HepG2 (cell line): ENCODE data around the gene TOMM7. TPM values are rescaled to one million over a fixed set of nuclear protein-coding genes. Genes with fewer than 3 reads are reported as not detected.
A peak's percentile ranks its signal among the peaks of the same experiment; 100 is the strongest.

Experiments
- BRCA1 ChIP-seq: sonication (generic); formaldehyde crosslinking; IDR thresholded peaks from 2 replicates; pipeline ENCODE4 v1.4.0; 2020; ENCODE audit warnings: missing genetic modification reagents
- ISX ChIP-seq: sonication (generic); formaldehyde crosslinking; conservative IDR thresholded peaks from 2 replicates; pipeline ENCODE4 v1.5.0; 2020; ENCODE audit warnings: missing genetic modification reagents
- JARID2 ChIP-seq: sonication (generic); formaldehyde crosslinking; IDR thresholded peaks from 2 replicates; pipeline ENCODE4 v1.8.1; 2023; ENCODE audit warnings: missing genetic modification reagents, inconsistent platforms; ENCODE audit not compliant: insufficient replicate concordance
- MAF1 ChIP-seq: sonication (generic); formaldehyde crosslinking; IDR thresholded peaks from 2 replicates; pipeline ENCODE4 v1.5.0; 2020; ENCODE audit warnings: missing genetic modification reagents, borderline replicate concordance
- MED13 ChIP-seq: sonication (generic); formaldehyde crosslinking; IDR thresholded peaks from 2 replicates; pipeline ENCODE4 v1.5.0; 2020; ENCODE audit warnings: missing genetic modification reagents
- NR1H2 ChIP-seq: sonication (generic); formaldehyde crosslinking; IDR thresholded peaks from 2 replicates; pipeline ENCODE4 v1.8.1; 2022; ENCODE audit warnings: low read depth, missing genetic modification reagents, borderline replicate concordance
- PAX8 ChIP-seq: sonication (generic); formaldehyde crosslinking; IDR thresholded peaks from 2 replicates; pipeline ENCODE4 v1.8.0; 2022; ENCODE audit warnings: mild to moderate bottlenecking, missing genetic modification reagents, borderline replicate concordance
- RFXAP ChIP-seq: sonication (generic); formaldehyde crosslinking; IDR thresholded peaks from 2 replicates; pipeline ENCODE4 v1.4.0; 2020; ENCODE audit warnings: missing genetic modification reagents, borderline replicate concordance
- SNAPC2 ChIP-seq: sonication (generic); formaldehyde crosslinking; IDR thresholded peaks from 2 replicates; pipeline ENCODE4 v1.8.1; 2022; ENCODE audit warnings: mild to moderate bottlenecking, missing genetic modification reagents
- SSRP1 ChIP-seq: IDR thresholded peaks from 2 replicates; pipeline ENCODE4 v1.6.1; 2016; ENCODE audit warnings: control low read depth
- XBP1 ChIP-seq: sonication (generic); formaldehyde crosslinking; IDR thresholded peaks from 2 replicates; pipeline ENCODE4 v1.5.0; 2020; ENCODE audit warnings: missing genetic modification reagents
- ZFP36 ChIP-seq: fragments of 150-350 bp; IDR thresholded peaks from 2 replicates; pipeline ENCODE4 v1.6.1; 2018; ENCODE audit warnings: borderline replicate concordance, low read length, low read depth; ENCODE audit not compliant: partially characterized antibody
- ZKSCAN8 ChIP-seq: IDR thresholded peaks from 2 replicates; pipeline ENCODE4 v1.6.1; 2016; ENCODE audit warnings: borderline replicate concordance, missing genetic modification reagents, missing compliant biosample characterization
- ZNF33A ChIP-seq: sonication (generic); formaldehyde crosslinking; IDR thresholded peaks from 2 replicates; pipeline ENCODE4 v1.5.1; 2020; ENCODE audit warnings: missing genetic modification reagents, mild to moderate bottlenecking, moderate library complexity, borderline replicate concordance
- ZNF33B ChIP-seq: sonication (generic); formaldehyde crosslinking; IDR thresholded peaks from 2 replicates; pipeline ENCODE4 v1.5.1; 2020; ENCODE audit warnings: mild to moderate bottlenecking, missing genetic modification reagents
- ZNF382 ChIP-seq: sonication (generic); formaldehyde crosslinking; IDR thresholded peaks from 2 replicates; pipeline ENCODE4 v1.5.0; 2020; ENCODE audit warnings: missing genetic modification reagents, mild to moderate bottlenecking, borderline replicate concordance
- ZNF556 ChIP-seq: sonication (generic); formaldehyde crosslinking; IDR thresholded peaks from 2 replicates; pipeline ENCODE4 v1.4.0; 2020; ENCODE audit warnings: mild to moderate bottlenecking, missing genetic modification reagents, borderline replicate concordance
- ZNF577 ChIP-seq: sonication (generic); formaldehyde crosslinking; IDR thresholded peaks from 2 replicates; pipeline ENCODE4 v1.4.0; 2020; ENCODE audit warnings: mild to moderate bottlenecking, low read depth, missing genetic modification reagents, borderline replicate concordance
- ZNF615 ChIP-seq: sonication (generic); formaldehyde crosslinking; IDR thresholded peaks from 2 replicates; pipeline ENCODE4 v1.5.0; 2020; ENCODE audit warnings: mild to moderate bottlenecking, missing genetic modification reagents, borderline replicate concordance
- ZNF839 ChIP-seq: sonication (generic); formaldehyde crosslinking; IDR thresholded peaks from 2 replicates; pipeline ENCODE4 v1.4.0; 2020; ENCODE audit warnings: missing genetic modification reagents, mild to moderate bottlenecking, borderline replicate concordance
- polyA plus RNA-seq, 8 experiments: library from polyadenylated mRNA; depleted of rRNA in 3 of 8; stranded (reverse) in 7 of 8; unstranded in 1 of 8; fragments of >200 nt; fragmentation: Illumina TruSeq in 4 of 8; extraction: Trizol in 4 of 8; gene quantifications; 2 replicates each; pipeline versions ENCODE4 v1.2.1 to v1.2.3, GENCODE V29; 2011 to 2016; ENCODE audit warnings: low read depth in 4 of 8, missing spikeins in 1 of 8, mixed read lengths in 1 of 8; ENCODE audit not compliant: insufficient read depth in 1 of 8
- total RNA-seq, 5 experiments: library from RNA; depleted of rRNA; stranded (reverse); fragments of >200 nt; fragmentation: Illumina TruSeq; extraction: Trizol; gene quantifications; 2 replicates each; pipeline ENCODE4 v1.2.3, GENCODE V29; 2016; ENCODE audit warnings: low read depth in 1 of 5
- TF ChIP-seq, protein P1 (sequence below): IDR thresholded peaks from 2 replicates; pipeline ENCODE4 v1.6.1; 2012; ENCODE audit warnings: low read length, improper control_type of control experiment
- TF ChIP-seq, protein P2 (sequence below): sonication (generic); formaldehyde crosslinking; IDR thresholded peaks from 2 replicates; pipeline ENCODE4 v1.5.1; 2020; ENCODE audit warnings: missing genetic modification reagents, mild to moderate bottlenecking, borderline replicate concordance
- TF ChIP-seq, protein P3 (sequence below): sonication (generic); formaldehyde crosslinking; IDR thresholded peaks from 2 replicates; pipeline ENCODE4 v1.4.0; 2020; ENCODE audit warnings: mild to moderate bottlenecking, missing genetic modification reagents
- TF ChIP-seq, protein P4 (sequence below): sonication (generic); formaldehyde crosslinking; IDR thresholded peaks from 2 replicates; pipeline ENCODE4 v1.5.0; 2020; ENCODE audit warnings: missing genetic modification reagents

The TOMM7 gene
- total and polyA plus RNA-seq, 2 of the 13 experiments (the other 11 are each of a cell fraction or from before 2014, with no cell fraction given) = 251 to 369 TPM

DNA sequence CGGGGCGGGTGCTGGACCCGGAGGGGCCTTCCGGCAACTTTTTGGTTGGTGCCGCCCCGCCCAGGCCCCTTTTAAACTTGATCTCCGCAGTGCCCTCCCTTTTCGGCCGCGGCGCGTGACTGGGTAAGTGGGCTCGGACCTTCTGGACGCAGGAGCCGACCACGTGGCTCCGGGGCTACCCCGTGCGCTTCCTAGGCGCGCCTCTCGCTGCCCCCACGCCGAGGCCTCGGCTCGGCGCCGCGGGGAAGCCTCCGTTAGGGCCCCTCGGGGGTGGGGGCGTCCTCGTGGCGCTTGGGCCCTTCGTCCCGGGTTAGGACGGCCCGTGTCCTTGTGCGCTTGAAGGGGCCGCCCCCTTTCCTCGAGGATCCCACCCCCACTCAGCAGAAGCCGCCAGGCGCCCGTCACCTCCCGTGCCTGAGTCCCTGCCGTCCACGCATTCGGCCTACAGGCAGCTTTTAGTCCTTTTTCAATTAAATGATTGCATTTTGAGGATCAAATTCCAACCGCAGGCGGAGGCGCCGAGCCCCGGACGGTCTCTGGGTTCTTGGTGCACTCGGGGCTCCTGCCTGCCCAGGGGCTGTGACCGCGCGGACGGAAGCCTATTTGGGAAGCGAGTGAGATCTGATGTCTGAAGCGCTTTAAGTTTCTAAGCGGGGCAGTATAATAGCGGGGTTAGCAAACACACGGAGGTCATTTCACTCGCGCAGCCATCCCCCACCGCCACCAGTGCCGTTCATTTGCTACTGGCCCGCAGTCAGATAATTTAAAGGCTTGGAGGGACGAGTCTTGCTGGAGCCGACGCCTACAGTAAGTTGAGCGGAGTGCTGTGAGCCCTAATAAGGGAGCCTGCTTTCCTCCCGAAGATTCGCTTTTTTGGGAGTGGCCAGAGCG lies 31.8 kb upstream of the TOMM7 start (continued):
- TF ChIP-seq MAF1 (CRISPR knock-in tag) (0 out of 2 replicates have a peak, but pooled peaks have one; percentile 56), ZNF556 (CRISPR knock-in tag) (no peak), MED13 (CRISPR knock-in tag) (peak; percentile 78), PAX8 (no peak), ZKSCAN8 (CRISPR knock-in tag) (no peak), ZNF839 (CRISPR knock-in tag) (0 out of 2 replicates have a peak, but pooled peaks have one; percentile 81), SSRP1 (CRISPR knock-in tag) (no peak), JARID2 (CRISPR knock-in tag) (no peak), ZNF382 (CRISPR knock-in tag) (no peak), ISX (CRISPR knock-in tag) (0 out of 2 replicates have a peak, but pooled peaks have one; percentile 55), ZNF577 (CRISPR knock-in tag) (no peak), SNAPC2 (CRISPR knock-in tag) (no peak), ZNF33B (CRISPR knock-in tag) (peak; percentile 32; the same call in 1 of the 2 replicates), NR1H2 (peak; percentile 72; the same call in 1 of the 2 replicates), BRCA1 (CRISPR knock-in tag) (peak; percentile 85; the same call in 1 of the 2 replicates), RFXAP (peak; percentile 85), ZFP36 (no peak), ZNF33A (no peak), XBP1 (CRISPR knock-in tag) (no peak), ZNF615 (no peak)
- TF ChIP-seq, protein P1, sequence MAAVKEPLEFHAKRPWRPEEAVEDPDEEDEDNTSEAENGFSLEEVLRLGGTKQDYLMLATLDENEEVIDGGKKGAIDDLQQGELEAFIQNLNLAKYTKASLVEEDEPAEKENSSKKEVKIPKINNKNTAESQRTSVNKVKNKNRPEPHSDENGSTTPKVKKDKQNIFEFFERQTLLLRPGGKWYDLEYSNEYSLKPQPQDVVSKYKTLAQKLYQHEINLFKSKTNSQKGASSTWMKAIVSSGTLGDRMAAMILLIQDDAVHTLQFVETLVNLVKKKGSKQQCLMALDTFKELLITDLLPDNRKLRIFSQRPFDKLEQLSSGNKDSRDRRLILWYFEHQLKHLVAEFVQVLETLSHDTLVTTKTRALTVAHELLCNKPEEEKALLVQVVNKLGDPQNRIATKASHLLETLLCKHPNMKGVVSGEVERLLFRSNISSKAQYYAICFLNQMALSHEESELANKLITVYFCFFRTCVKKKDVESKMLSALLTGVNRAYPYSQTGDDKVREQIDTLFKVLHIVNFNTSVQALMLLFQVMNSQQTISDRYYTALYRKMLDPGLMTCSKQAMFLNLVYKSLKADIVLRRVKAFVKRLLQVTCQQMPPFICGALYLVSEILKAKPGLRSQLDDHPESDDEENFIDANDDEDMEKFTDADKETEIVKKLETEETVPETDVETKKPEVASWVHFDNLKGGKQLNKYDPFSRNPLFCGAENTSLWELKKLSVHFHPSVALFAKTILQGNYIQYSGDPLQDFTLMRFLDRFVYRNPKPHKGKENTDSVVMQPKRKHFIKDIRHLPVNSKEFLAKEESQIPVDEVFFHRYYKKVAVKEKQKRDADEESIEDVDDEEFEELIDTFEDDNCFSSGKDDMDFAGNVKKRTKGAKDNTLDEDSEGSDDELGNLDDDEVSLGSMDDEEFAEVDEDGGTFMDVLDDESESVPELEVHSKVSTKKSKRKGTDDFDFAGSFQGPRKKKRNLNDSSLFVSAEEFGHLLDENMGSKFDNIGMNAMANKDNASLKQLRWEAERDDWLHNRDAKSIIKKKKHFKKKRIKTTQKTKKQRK = no peak
- TF ChIP-seq, protein P2, sequence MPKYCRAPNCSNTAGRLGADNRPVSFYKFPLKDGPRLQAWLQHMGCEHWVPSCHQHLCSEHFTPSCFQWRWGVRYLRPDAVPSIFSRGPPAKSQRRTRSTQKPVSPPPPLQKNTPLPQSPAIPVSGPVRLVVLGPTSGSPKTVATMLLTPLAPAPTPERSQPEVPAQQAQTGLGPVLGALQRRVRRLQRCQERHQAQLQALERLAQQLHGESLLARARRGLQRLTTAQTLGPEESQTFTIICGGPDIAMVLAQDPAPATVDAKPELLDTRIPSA (CRISPR knock-in tag) = peak; percentile 46; the same call in 1 of the 2 replicates
- TF ChIP-seq, protein P3, sequence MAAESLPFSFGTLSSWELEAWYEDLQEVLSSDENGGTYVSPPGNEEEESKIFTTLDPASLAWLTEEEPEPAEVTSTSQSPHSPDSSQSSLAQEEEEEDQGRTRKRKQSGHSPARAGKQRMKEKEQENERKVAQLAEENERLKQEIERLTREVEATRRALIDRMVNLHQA (CRISPR knock-in tag) = no peak
- TF ChIP-seq, protein P4, sequence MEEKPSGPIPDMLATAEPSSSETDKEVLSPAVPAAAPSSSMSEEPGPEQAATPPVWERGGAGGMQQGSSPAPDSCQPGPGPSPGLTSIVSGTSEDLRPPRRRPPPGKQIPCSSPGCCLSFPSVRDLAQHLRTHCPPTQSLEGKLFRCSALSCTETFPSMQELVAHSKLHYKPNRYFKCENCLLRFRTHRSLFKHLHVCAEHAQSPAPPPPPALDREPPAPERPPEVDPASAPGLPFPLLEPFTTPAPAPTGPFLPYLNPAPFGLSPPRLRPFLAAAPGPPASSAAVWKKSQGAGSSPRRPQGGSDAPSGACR (CRISPR knock-in tag) = no peak
